ENCODE measurements around the gene FBXO38.

FBXO38 gene

GRCh38 chr5:148446611-148447010, 62.9 kb downstream of the FBXO38 start:
- Histone ChIP-seq H2AK5ac (ENCODE audit: low read length) (no peak overlapping the region), H3K9ac (ENCODE audit: low read length) (no peak overlapping the region), H3K27me3 (ENCODE audit: insufficient read depth, low read length) (peaks cover 2% of the 10 kb centered on the region), H3K23ac (ENCODE audit: low read length) (no peak overlapping the region), H3K27ac (ENCODE audit: low read depth, low read length) (no peak overlapping the region), H3K4ac (ENCODE audit: low read depth, low read length) (no peak overlapping the region), H3K79me1 (ENCODE audit: low read length) (no peaks in the 10 kb centered on the region), H2AFZ (ENCODE audit: insufficient read depth, low read length, poor library complexity) (no peak overlapping the region), H4K12ac (ENCODE audit: low read depth, low read length) (no peak overlapping the region), H3K9me3 (ENCODE audit: insufficient read depth, low read depth, low read length) (no peaks in the 10 kb centered on the region), H2BK120ac (ENCODE audit: insufficient read depth, low read length, poor library complexity) (no peak overlapping the region), H2BK5ac (ENCODE audit: low read depth, low read length, poor library complexity) (no peak overlapping the region), H3K4me3 (ENCODE audit: low read depth, low read length) (no peak overlapping the region), H3K79me2 (ENCODE audit: control insufficient read depth, insufficient read depth, low read length, poor library complexity) (no peaks in the 10 kb centered on the region), H3K18ac (ENCODE audit: low read length) (no peak overlapping the region), H4K91ac (ENCODE audit: low read depth, low read length) (no peak overlapping the region), H4K8ac (ENCODE audit: low read depth, low read length) (no peak overlapping the region), H3K36me3 (ENCODE audit: control insufficient read depth in 1 of 2, insufficient read depth in 2 of 2, low read length in 2 of 2) (peaks cover 2 to 5% of the 10 kb centered on the region in 2 experiments), H3K14ac (ENCODE audit: low read length) (no peak overlapping the region), H3K4me1 (ENCODE audit: control insufficient read depth in 1 of 2, insufficient read depth in 2 of 2, low read length in 2 of 2) (no peaks in the 10 kb centered on the region), H2BK12ac (ENCODE audit: low read length) (no peak overlapping the region), H3K4me2 (ENCODE audit: low read length) (no peak overlapping the region)
- WGBS (ENCODE audit: extremely low coverage, insufficient coverage, insufficient read length): no CpG with 5 or more reads among the region's 2 CpGs
- DNase-seq: no peak

- Histone ChIP-seq H2BK5ac (ENCODE audit: low read depth, low read length, poor library complexity) (no peak overlapping the region), H3K4me1 (ENCODE audit: control insufficient read depth in 1 of 2, insufficient read depth in 2 of 2, low read length in 2 of 2) (no peaks in the 10 kb centered on the region), H3K4ac (ENCODE audit: low read depth, low read length) (no peak overlapping the region), H3K9ac (ENCODE audit: low read length) (no peak overlapping the region), H4K12ac (ENCODE audit: low read depth, low read length) (no peak overlapping the region), H4K91ac (ENCODE audit: low read depth, low read length) (no peak overlapping the region), H3K23ac (ENCODE audit: low read length) (no peak overlapping the region), H3K79me1 (ENCODE audit: low read length) (no peaks in the 10 kb centered on the region), H3K36me3 (ENCODE audit: control insufficient read depth in 1 of 2, insufficient read depth in 2 of 2, low read length in 2 of 2) (no peaks in the 10 kb centered on the region), H3K27me3 (ENCODE audit: insufficient read depth, low read length) (peaks cover 2% of the 10 kb centered on the region), H3K18ac (ENCODE audit: low read length) (no peak overlapping the region), H2BK120ac (ENCODE audit: insufficient read depth, low read length, poor library complexity) (no peak overlapping the region), H3K9me3 (ENCODE audit: insufficient read depth, low read depth, low read length) (no peaks in the 10 kb centered on the region), H4K8ac (ENCODE audit: low read depth, low read length) (no peak overlapping the region), H3K14ac (ENCODE audit: low read length) (no peak overlapping the region), H3K4me3 (ENCODE audit: low read depth, low read length) (no peak overlapping the region), H3K27ac (ENCODE audit: low read depth, low read length) (no peak overlapping the region), H2BK12ac (ENCODE audit: low read length) (no peak overlapping the region), H3K4me2 (ENCODE audit: low read length) (no peak overlapping the region), H2AK5ac (ENCODE audit: low read length) (no peak overlapping the region), H2AFZ (ENCODE audit: insufficient read depth, low read length, poor library complexity) (no peak overlapping the region), H3K79me2 (ENCODE audit: control insufficient read depth, insufficient read depth, low read length, poor library complexity) (no peaks in the 10 kb centered on the region)
- no peak for DNase-seq
- no CpG with 5 or more reads among the region's 10 CpGs for WGBS (ENCODE audit: extremely low coverage, insufficient coverage, insufficient read length)
Measured at GRCh38 chr5:148452499-148453193, 68.9 kb downstream of the FBXO38 start.

DNA sequence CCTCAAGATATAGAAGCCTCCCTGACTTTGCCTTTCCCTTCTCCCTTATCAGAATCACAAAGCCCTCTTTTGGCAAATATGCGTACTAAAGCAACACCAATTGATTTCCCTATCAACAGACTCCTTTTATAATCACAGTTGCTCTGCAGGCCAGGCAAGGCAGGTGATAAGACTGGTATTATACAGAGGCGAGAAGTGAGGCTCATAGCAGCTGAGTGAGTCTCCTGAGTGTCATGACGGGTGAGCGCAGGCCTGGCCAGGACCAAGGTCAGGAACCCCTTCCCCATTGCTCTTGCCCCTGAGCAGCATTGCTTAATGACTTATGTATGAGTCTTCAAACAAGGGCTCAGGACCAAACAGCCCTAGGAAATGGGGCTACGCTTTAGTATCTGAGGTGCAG, 70.8 kb downstream of the FBXO38 start:
- H2BK120ac ChIP-seq (ENCODE audit: insufficient read depth, low read length, poor library complexity): no peak overlapping the region
- H3K4me2 ChIP-seq (ENCODE audit: low read length): no peak overlapping the region
- no peak overlapping the region for H4K12ac ChIP-seq (ENCODE audit: low read depth, low read length)
- no peak overlapping the region for H3K18ac ChIP-seq (ENCODE audit: low read length)
- no peaks in the 10 kb centered on the region for H3K79me2 ChIP-seq (ENCODE audit: control insufficient read depth, insufficient read depth, low read length, poor library complexity)
- H3K23ac ChIP-seq (ENCODE audit: low read length): no peak overlapping the region
- peaks cover under 1% of the 10 kb centered on the region for H3K27me3 ChIP-seq (ENCODE audit: insufficient read depth, low read length)
- H3K27ac ChIP-seq (ENCODE audit: low read depth, low read length): no peak overlapping the region
- DNase-seq: no peak
- no peak overlapping the region for H2AFZ ChIP-seq (ENCODE audit: insufficient read depth, low read length, poor library complexity)
- H2AK5ac ChIP-seq (ENCODE audit: low read length): no peak overlapping the region
- H3K9me3 ChIP-seq (ENCODE audit: insufficient read depth, low read depth, low read length): no peaks in the 10 kb centered on the region
- H3K36me3 ChIP-seq (ENCODE audit: control insufficient read depth in 1 of 2, insufficient read depth in 2 of 2, low read length in 2 of 2): no peaks in the 10 kb centered on the region
- H4K8ac ChIP-seq (ENCODE audit: low read depth, low read length): no peak overlapping the region
- H3K4me1 ChIP-seq (ENCODE audit: control insufficient read depth in 1 of 2, insufficient read depth in 2 of 2, low read length in 2 of 2): peaks cover 0 to 2% of the 10 kb centered on the region in 2 experiments
- no peak overlapping the region for H3K4ac ChIP-seq (ENCODE audit: low read depth, low read length)
- H3K9ac ChIP-seq (ENCODE audit: low read length): no peak overlapping the region
- H3K79me1 ChIP-seq (ENCODE audit: low read length): no peaks in the 10 kb centered on the region
- no peak overlapping the region for H4K91ac ChIP-seq (ENCODE audit: low read depth, low read length)
- H3K4me3 ChIP-seq (ENCODE audit: low read depth, low read length): no peak overlapping the region
- no peak overlapping the region for H2BK5ac ChIP-seq (ENCODE audit: low read depth, low read length, poor library complexity)
- no peak overlapping the region for H2BK12ac ChIP-seq (ENCODE audit: low read length)
- H3K14ac ChIP-seq (ENCODE audit: low read length): no peak overlapping the region
- no CpG with 5 or more reads among the region's 5 CpGs for WGBS (ENCODE audit: extremely low coverage, insufficient coverage, insufficient read length)

DNA sequence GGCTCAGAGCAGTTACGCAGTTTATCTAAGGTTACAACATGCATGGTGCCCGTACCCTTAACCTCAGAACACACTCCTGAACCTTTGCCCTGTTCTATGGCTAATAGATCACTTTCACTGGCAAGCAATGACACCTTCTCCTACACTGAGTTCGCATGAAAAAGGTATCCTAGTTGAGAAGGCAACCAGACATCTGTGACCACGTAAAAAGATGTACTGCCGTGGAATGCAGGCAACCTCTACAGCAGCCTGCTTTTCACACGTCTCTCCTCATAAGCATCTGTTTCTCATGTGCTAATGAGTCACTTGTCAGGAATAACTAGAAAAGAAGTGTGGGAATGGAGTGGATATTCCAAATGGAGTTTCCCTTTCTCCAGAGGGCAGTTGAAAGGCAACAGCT, 71.4 kb downstream of the FBXO38 start:
- Histone ChIP-seq H3K14ac (ENCODE audit: low read length) (no peak overlapping the region), H2BK120ac (ENCODE audit: insufficient read depth, low read length, poor library complexity) (no peak overlapping the region), H3K23ac (ENCODE audit: low read length) (no peak overlapping the region), H2BK5ac (ENCODE audit: low read depth, low read length, poor library complexity) (no peak overlapping the region), H3K79me1 (ENCODE audit: low read length) (no peaks in the 10 kb centered on the region), H3K4me2 (ENCODE audit: low read length) (no peak overlapping the region), H3K4me3 (ENCODE audit: low read depth, low read length) (no peak overlapping the region), H4K12ac (ENCODE audit: low read depth, low read length) (no peak overlapping the region), H4K91ac (ENCODE audit: low read depth, low read length) (no peak overlapping the region), H3K9ac (ENCODE audit: low read length) (no peak overlapping the region), H4K8ac (ENCODE audit: low read depth, low read length) (no peak overlapping the region), H2BK12ac (ENCODE audit: low read length) (no peak overlapping the region), H3K4ac (ENCODE audit: low read depth, low read length) (no peak overlapping the region), H3K27ac (ENCODE audit: low read depth, low read length) (no peak overlapping the region), H3K9me3 (ENCODE audit: insufficient read depth, low read depth, low read length) (no peaks in the 10 kb centered on the region), H2AFZ (ENCODE audit: insufficient read depth, low read length, poor library complexity) (no peak overlapping the region), H3K4me1 (ENCODE audit: control insufficient read depth in 1 of 2, insufficient read depth in 2 of 2, low read length in 2 of 2) (peaks cover 0 to 2% of the 10 kb centered on the region in 2 experiments), H3K27me3 (ENCODE audit: insufficient read depth, low read length) (no peaks in the 10 kb centered on the region), H3K36me3 (ENCODE audit: control insufficient read depth in 1 of 2, insufficient read depth in 2 of 2, low read length in 2 of 2) (no peaks in the 10 kb centered on the region), H3K79me2 (ENCODE audit: control insufficient read depth, insufficient read depth, low read length, poor library complexity) (no peaks in the 10 kb centered on the region), H2AK5ac (ENCODE audit: low read length) (no peak overlapping the region), H3K18ac (ENCODE audit: low read length) (no peak overlapping the region)
- WGBS (ENCODE audit: extremely low coverage, insufficient coverage, insufficient read length): no CpG with 5 or more reads among the region's 6 CpGs
- no peak for DNase-seq

All from trophoblast cell (in vitro differentiated cells and primary cell).